ENCODE results near the gene NMRAL1.

DNA sequence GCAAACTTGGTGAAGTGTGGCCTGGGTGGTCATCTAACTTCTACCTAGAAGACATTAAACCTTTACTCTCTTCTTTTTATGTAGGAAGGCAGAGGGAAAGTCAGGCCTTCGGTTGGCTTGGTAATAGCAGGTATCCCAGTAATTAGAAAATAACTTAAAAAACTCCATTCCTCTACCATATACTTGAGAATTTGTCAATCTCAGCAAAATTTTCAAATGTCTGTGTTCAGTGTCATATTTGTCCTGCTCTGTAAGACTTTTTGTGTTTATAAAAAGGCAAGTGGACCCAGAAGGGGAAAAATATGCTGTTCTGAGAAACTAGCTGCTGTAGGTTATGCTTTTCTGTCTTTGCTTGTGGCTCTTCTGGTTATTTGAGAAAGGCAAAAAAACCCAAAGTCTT lies 7.5 kb upstream of the NMRAL1 start:
- TF ChIP-seq, protein P1, sequence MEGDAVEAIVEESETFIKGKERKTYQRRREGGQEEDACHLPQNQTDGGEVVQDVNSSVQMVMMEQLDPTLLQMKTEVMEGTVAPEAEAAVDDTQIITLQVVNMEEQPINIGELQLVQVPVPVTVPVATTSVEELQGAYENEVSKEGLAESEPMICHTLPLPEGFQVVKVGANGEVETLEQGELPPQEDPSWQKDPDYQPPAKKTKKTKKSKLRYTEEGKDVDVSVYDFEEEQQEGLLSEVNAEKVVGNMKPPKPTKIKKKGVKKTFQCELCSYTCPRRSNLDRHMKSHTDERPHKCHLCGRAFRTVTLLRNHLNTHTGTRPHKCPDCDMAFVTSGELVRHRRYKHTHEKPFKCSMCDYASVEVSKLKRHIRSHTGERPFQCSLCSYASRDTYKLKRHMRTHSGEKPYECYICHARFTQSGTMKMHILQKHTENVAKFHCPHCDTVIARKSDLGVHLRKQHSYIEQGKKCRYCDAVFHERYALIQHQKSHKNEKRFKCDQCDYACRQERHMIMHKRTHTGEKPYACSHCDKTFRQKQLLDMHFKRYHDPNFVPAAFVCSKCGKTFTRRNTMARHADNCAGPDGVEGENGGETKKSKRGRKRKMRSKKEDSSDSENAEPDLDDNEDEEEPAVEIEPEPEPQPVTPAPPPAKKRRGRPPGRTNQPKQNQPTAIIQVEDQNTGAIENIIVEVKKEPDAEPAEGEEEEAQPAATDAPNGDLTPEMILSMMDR (IDR thresholded peaks at IDR 0.05; ENCODE audit: insufficient read depth, low read length, poor library complexity, severe bottlenecking): no peak
- TF ChIP-seq EZH2phosphoT487 (conservative IDR thresholded peaks at IDR 0.05; ENCODE audit: low read length): no peak

Measured in SU-DHL-6 (cell line).